ENCODE data around the gene FCRL2. TPM values are rescaled to one million over a fixed set of nuclear protein-coding genes. Genes with fewer than 3 reads are reported as not detected.

Gene FCRL2
- total RNA-seq, 4 donors from 2014 or later, result 0.27 TPM; not detected in 3

DNA sequence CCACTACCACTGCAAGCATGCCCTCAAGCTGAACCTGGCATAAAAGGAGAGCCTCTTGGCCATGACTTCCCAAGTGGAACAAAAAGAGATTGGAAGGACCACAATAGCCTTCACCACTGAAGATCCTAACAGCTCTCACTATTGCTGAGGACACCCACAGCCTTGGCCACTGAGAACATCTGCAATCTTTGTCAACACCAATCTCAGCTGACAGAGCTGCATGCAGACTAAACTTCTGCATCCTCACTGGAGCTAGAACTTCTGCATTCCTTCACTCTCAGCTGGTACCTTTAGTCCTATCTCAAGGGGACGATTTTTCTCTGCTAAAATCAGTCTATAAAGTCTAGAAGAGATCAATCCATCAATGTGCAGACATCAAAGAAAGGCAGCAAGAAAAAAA, 8.3 kb upstream of the FCRL2 start:
- no peaks in the 10 kb centered on the region for H3K4me1 ChIP-seq
- no peaks in the 10 kb centered on the region for H3K27me3 ChIP-seq
- no peak for ATAC-seq
- no peak for TF ChIP-seq POLR2AphosphoS5 (IDR thresholded peaks at IDR 0.05)
- TF ChIP-seq, protein P1, sequence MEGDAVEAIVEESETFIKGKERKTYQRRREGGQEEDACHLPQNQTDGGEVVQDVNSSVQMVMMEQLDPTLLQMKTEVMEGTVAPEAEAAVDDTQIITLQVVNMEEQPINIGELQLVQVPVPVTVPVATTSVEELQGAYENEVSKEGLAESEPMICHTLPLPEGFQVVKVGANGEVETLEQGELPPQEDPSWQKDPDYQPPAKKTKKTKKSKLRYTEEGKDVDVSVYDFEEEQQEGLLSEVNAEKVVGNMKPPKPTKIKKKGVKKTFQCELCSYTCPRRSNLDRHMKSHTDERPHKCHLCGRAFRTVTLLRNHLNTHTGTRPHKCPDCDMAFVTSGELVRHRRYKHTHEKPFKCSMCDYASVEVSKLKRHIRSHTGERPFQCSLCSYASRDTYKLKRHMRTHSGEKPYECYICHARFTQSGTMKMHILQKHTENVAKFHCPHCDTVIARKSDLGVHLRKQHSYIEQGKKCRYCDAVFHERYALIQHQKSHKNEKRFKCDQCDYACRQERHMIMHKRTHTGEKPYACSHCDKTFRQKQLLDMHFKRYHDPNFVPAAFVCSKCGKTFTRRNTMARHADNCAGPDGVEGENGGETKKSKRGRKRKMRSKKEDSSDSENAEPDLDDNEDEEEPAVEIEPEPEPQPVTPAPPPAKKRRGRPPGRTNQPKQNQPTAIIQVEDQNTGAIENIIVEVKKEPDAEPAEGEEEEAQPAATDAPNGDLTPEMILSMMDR (IDR thresholded peaks at IDR 0.05), result no peak
- TF ChIP-seq EP300 (IDR thresholded peaks at IDR 0.05), result no peak
- no peak for TF ChIP-seq POLR2A (IDR thresholded peaks at IDR 0.05)
- no peak overlapping the region for H3K27ac ChIP-seq
- 0% methylated on average over 1 of the region's 1 CpG; no CpG with 5 or more reads in 1 of the 2 donors for WGBS, 2 donors (ENCODE audit: low coverage in 1 of 2)
- no peaks in the 10 kb centered on the region for H3K9me3 ChIP-seq
- H3K36me3 ChIP-seq, result no peaks in the 10 kb centered on the region
- H3K4me3 ChIP-seq, result no peak overlapping the region

DNA sequence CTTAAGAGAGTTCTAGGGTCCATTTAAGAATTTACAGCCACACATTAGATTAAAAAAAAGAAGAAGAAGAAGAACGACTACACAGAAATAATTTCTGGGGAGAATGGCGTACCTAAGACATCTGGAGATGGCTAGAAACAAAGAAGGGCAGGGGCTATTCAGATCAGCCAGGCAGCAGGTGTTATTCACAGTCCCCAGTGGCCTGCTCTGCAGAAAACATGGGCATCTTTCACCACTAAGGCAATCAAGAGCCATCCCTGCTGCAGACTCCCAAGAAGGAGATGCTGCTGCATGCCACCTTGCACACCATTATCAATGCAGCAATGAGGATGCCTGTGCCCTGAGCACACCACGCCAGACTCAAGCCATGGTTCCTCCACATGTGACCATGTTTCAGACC, 7.9 kb upstream of the FCRL2 start:
- H3K36me3 ChIP-seq, result no peaks in the 10 kb centered on the region
- WGBS, 2 donors (ENCODE audit: low coverage in 1 of 2), result 73 to 76% methylated on average over 2 to 3 of the region's 3 CpGs
- no peaks in the 10 kb centered on the region for H3K4me1 ChIP-seq
- no peak overlapping the region for H3K27ac ChIP-seq
- no peak overlapping the region for H3K4me3 ChIP-seq
- no peaks in the 10 kb centered on the region for H3K27me3 ChIP-seq
- ATAC-seq, result no peak
- no peak for TF ChIP-seq POLR2A (IDR thresholded peaks at IDR 0.05)
- TF ChIP-seq POLR2AphosphoS5 (IDR thresholded peaks at IDR 0.05), result no peak
- no peak for TF ChIP-seq EP300 (IDR thresholded peaks at IDR 0.05)
- TF ChIP-seq, protein P1 (IDR thresholded peaks at IDR 0.05), result no peak
- H3K9me3 ChIP-seq, result no peaks in the 10 kb centered on the region

DNA sequence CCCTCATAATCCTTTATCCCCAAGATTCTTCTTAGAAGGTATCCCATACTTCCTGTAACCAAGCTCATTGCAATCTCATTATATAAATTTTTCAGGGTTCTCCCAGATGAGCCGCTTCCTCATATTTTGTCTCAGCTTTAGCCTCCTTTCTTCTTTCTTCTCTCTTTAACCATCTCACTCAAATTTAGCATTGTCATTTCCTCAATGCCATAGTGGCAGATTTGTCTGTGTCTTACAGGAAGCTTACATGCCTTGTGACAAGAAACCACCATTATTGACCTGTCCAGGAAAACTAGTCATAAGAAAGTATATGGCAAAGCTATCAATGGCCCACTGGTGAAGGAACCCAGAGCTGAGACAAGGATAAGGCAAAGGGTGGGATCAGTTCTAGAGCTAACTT, 6.0 kb upstream of the FCRL2 start:
- H3K4me3 ChIP-seq, result no peak overlapping the region
- WGBS, 2 donors (ENCODE audit: low coverage in 1 of 2), result 82% methylated on average over 1 of the region's 1 CpG; no CpG with 5 or more reads in 1 of the 2 donors
- H3K27ac ChIP-seq, result no peak overlapping the region
- no peaks in the 10 kb centered on the region for H3K4me1 ChIP-seq
- no peak for ATAC-seq
- H3K36me3 ChIP-seq, result no peaks in the 10 kb centered on the region
- H3K9me3 ChIP-seq, result no peaks in the 10 kb centered on the region
- TF ChIP-seq EP300 (IDR thresholded peaks at IDR 0.05) (no peak), POLR2A (IDR thresholded peaks at IDR 0.05) (no peak)
- TF ChIP-seq, protein P1 (IDR thresholded peaks at IDR 0.05), result no peak
- no peaks in the 10 kb centered on the region for H3K27me3 ChIP-seq

DNA sequence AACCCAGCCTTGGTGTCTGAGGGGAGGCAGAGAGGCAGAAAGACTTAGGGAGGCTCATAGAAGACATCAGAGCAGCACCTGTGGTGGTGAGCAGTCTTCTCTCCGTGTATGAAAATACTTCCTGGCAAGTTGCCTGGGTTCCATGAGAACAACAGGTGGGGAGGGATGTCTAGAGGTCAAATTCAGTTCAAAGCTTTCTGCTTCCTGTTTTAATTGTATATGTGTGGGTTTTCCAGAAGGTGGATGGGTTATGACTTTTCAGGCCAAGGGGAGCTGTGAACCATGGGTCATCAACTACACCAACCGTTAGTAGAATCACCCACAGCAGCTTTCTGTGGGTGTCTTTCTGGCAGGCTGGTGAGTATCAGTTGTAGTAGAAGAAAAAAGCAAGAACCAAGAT, 4.1 kb upstream of the FCRL2 start:
- WGBS, 2 donors (ENCODE audit: low coverage in 1 of 2), result 38 to 67% methylated on average over 2 of the region's 2 CpGs
- Histone ChIP-seq H3K4me3 (no peak overlapping the region), H3K27ac (no peak overlapping the region), H3K9me3 (no peaks in the 10 kb centered on the region), H3K4me1 (no peaks in the 10 kb centered on the region), H3K27me3 (no peaks in the 10 kb centered on the region), H3K36me3 (no peaks in the 10 kb centered on the region)
- ATAC-seq, result no peak
- TF ChIP-seq EP300 (IDR thresholded peaks at IDR 0.05) (no peak), POLR2A (IDR thresholded peaks at IDR 0.05) (no peak), POLR2AphosphoS5 (IDR thresholded peaks at IDR 0.05) (no peak)
- TF ChIP-seq, protein P1 (IDR thresholded peaks at IDR 0.05), result no peak

DNA sequence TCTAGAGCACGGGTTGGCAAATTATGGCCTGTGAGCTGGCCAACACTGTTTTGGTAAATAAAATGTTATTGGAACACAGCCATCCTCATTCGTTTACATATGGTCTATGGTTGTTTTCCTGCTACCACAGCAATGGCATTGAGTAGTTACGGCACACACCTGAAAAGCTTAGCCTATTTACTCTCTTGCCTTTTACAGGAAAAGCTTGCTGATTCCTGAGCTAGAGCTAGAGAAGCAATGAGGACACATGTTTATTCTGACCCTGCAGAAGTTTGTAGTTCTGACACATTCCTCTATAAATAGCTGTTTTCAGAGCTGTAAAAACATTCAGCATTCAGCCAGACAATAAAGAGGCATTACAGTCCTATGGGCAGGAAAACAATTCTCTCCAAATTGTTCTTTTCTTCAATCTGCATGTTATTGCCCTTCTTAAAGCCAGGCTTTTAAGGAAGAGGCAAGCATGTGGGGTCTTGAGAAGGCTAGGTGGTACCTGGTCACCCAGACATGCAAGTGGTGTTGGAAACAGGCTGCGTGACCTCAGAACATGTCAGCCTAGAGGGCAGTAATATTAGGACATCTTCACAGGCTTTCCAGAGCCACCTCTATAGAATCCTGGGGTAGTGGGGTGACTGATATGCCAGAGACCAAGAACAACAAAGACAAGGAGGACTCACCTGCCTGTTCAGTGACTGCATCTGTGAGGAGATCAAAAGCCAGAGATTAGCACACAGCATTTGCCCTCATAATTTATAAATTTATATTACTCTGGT, 1.6 kb downstream of the FCRL2 start:
- Histone ChIP-seq H3K27me3 (no peaks in the 10 kb centered on the region), H3K9me3 (no peaks in the 10 kb centered on the region), H3K36me3 (no peaks in the 10 kb centered on the region), H3K4me1 (no peaks in the 10 kb centered on the region), H3K27ac (no peak overlapping the region), H3K4me3 (no peak overlapping the region)
- TF ChIP-seq POLR2AphosphoS5 (IDR thresholded peaks at IDR 0.05) (no peak), POLR2A (IDR thresholded peaks at IDR 0.05) (no peak), EP300 (IDR thresholded peaks at IDR 0.05) (no peak)
- TF ChIP-seq, protein P1 (IDR thresholded peaks at IDR 0.05), result no peak
- ATAC-seq, result no peak
- 70 to 78% methylated on average over 3 to 4 of the region's 4 CpGs for WGBS, 2 donors (ENCODE audit: low coverage in 1 of 2)
